ENCODE results near the gene BPI. TPM values are rescaled to one million over a fixed set of nuclear protein-coding genes. Genes with fewer than 3 reads are reported as not detected.
"Not testable (repeated sequence)": the region's sequence is repeated elsewhere in the genome, so short reads cannot be mapped to it uniquely, and the experiment has no call there.

BPI gene
- 0.09 TPM in 1 of 2 replicates, not detected in the other for total RNA-seq (2014; rRNA removed; shearing (Covaris generic))

GRCh38 chr20:38303908-38304379 lies at the start of gene BPI:
TSS of gene BPI (plus strand) at chr20:38304156. CDS start at chr20:38304224, 68 bp downstream.
- peak; percentile 78 for DNase-seq (ENCODE audit: low read depth)

GRCh38 chr20:38254621-38255020 lies 49.3 kb upstream of the BPI start:
- not testable (repeated sequence) for DNase-seq (ENCODE audit: low read depth)

GRCh38 chr20:38255393-38255792 lies 48.6 kb upstream of the BPI start:
- DNase-seq (ENCODE audit: low read depth): no peak

- DNase-seq (ENCODE audit: low read depth): no peak
Observed at GRCh38 chr20:38256021-38256420, 47.9 kb upstream of the BPI start.

GRCh38 chr20:38256966-38257365 lies 47.0 kb upstream of the BPI start:
- no peak for DNase-seq (ENCODE audit: low read depth)

GRCh38 chr20:38258545-38259215 lies 45.3 kb upstream of the BPI start:
- no peak for DNase-seq (ENCODE audit: low read depth)

GRCh38 chr20:38260025-38260377 lies 44.0 kb upstream of the BPI start:
- DNase-seq (ENCODE audit: low read depth): no peak

- DNase-seq (ENCODE audit: low read depth): no peak
Observed at GRCh38 chr20:38260378-38261053, 43.4 kb upstream of the BPI start, which contains the start of gene KIAA1755. TSS of gene KIAA1755 (minus strand) at chr20:38260735. CDS start at chr20:38260500, 235 bp downstream.

- no peak for DNase-seq (ENCODE audit: low read depth)
Observed at GRCh38 chr20:38261054-38261390, 42.9 kb upstream of the BPI start.

GRCh38 chr20:38262931-38263330 lies 41.0 kb upstream of the BPI start:
- DNase-seq (ENCODE audit: low read depth): no peak

- DNase-seq (ENCODE audit: low read depth): no peak
Observed at GRCh38 chr20:38266426-38266825, 37.5 kb upstream of the BPI start.

GRCh38 chr20:38267296-38267695 lies 36.7 kb upstream of the BPI start:
- no peak for DNase-seq (ENCODE audit: low read depth)

GRCh38 chr20:38267901-38268514 lies 35.9 kb upstream of the BPI start:
- DNase-seq (ENCODE audit: low read depth): no peak

- DNase-seq (ENCODE audit: low read depth): no peak
Observed at GRCh38 chr20:38269040-38269439, 34.9 kb upstream of the BPI start.

- DNase-seq (ENCODE audit: low read depth): no peak
Observed at GRCh38 chr20:38269715-38270114, 34.2 kb upstream of the BPI start.

- peak; percentile 92 for DNase-seq (ENCODE audit: low read depth)
Observed at GRCh38 chr20:38270869-38271605, 32.9 kb upstream of the BPI start.

GRCh38 chr20:38271608-38272120 lies 32.3 kb upstream of the BPI start:
- DNase-seq (ENCODE audit: low read depth): no peak

GRCh38 chr20:38272398-38272797 lies 31.6 kb upstream of the BPI start:
- peak; percentile 50 for DNase-seq (ENCODE audit: low read depth)

GRCh38 chr20:38272961-38273360 lies 31.0 kb upstream of the BPI start:
- DNase-seq (ENCODE audit: low read depth): no peak

- peak; percentile 80 for DNase-seq (ENCODE audit: low read depth)
Observed at GRCh38 chr20:38275815-38276550, 28.0 kb upstream of the BPI start.

GRCh38 chr20:38277285-38277684 lies 26.7 kb upstream of the BPI start:
- no peak for DNase-seq (ENCODE audit: low read depth)
